Myocyte (in vitro differentiated cells): ENCODE data around the gene RRAGC. TPM values are rescaled to one million over a fixed set of nuclear protein-coding genes. Genes with fewer than 3 reads are reported as not detected.
"Not testable (repeated sequence)": the region's sequence is repeated elsewhere in the genome, so short reads cannot be mapped to it uniquely, and the experiment has no call there.

Experiments
- DNase-seq: peaks from one replicate; pipeline ENCODE4 v3.0.0-alpha.2; 2012; ENCODE audit warnings: low read depth
- total RNA-seq: library from RNA; depleted of rRNA; stranded (reverse); fragments of >200 nt; gene quantifications from 2 replicates; pipeline ENCODE4 v1.2.3, GENCODE V29; 2014

The RRAGC gene
- total RNA-seq, 1 donor from 2014 or later, result 22.3 TPM

- DNase-seq, result peak; percentile 47
These were observed 575 bp downstream of the RRAGC start for GRCh38 chr1:38858833-38859560.

GRCh38 chr1:38852780-38853179 lies 6.8 kb downstream of the RRAGC start:
- no peak for DNase-seq

- DNase-seq, result no peak
These were observed 11.5 kb downstream of the RRAGC start for GRCh38 chr1:38848071-38848470.

- no peak for DNase-seq
These were observed 13.4 kb downstream of the RRAGC start for GRCh38 chr1:38846210-38846609.

GRCh38 chr1:38845088-38845487 lies 14.5 kb downstream of the RRAGC start:
- not testable (repeated sequence) for DNase-seq

- no peak for DNase-seq
These were observed 19.3 kb downstream of the RRAGC start for GRCh38 chr1:38840281-38840680.

GRCh38 chr1:38839363-38839762 lies 20.2 kb downstream of the RRAGC start:
- DNase-seq, result peak; percentile 39

- not testable (repeated sequence) for DNase-seq
These were observed 23.3 kb downstream of the RRAGC start for GRCh38 chr1:38836316-38836715.

GRCh38 chr1:38834937-38835827 lies 24.4 kb downstream of the RRAGC start:
- DNase-seq, result peak; percentile 83

- DNase-seq, result no peak
These were observed 25.3 kb downstream of the RRAGC start for GRCh38 chr1:38834221-38834782.

- no peak for DNase-seq
These were observed 26.4 kb downstream of the RRAGC start for GRCh38 chr1:38833146-38833545.

GRCh38 chr1:38832370-38832734 lies 27.2 kb downstream of the RRAGC start:
- DNase-seq, result no peak

GRCh38 chr1:38831731-38832369 lies 27.7 kb downstream of the RRAGC start:
- DNase-seq, result peak; percentile 23

- DNase-seq, result no peak
These were observed 30.2 kb downstream of the RRAGC start for GRCh38 chr1:38829368-38829767.

GRCh38 chr1:38827318-38827717 lies 32.3 kb downstream of the RRAGC start:
- DNase-seq, result no peak

GRCh38 chr1:38826886-38827285 lies 32.7 kb downstream of the RRAGC start:
- DNase-seq, result no peak

GRCh38 chr1:38826262-38826661 lies 33.3 kb downstream of the RRAGC start:
- DNase-seq, result no peak

GRCh38 chr1:38820860-38821259 lies 38.7 kb downstream of the RRAGC start:
- DNase-seq, result no peak

GRCh38 chr1:38819516-38819915 lies 40.1 kb downstream of the RRAGC start:
- DNase-seq, result no peak

GRCh38 chr1:38819040-38819439 lies 40.5 kb downstream of the RRAGC start:
- no peak for DNase-seq

GRCh38 chr1:38818175-38818976 lies 41.2 kb downstream of the RRAGC start:
- no peak for DNase-seq
